Measurements from ENCODE around the gene ERP44.

Gene ERP44

DNA sequence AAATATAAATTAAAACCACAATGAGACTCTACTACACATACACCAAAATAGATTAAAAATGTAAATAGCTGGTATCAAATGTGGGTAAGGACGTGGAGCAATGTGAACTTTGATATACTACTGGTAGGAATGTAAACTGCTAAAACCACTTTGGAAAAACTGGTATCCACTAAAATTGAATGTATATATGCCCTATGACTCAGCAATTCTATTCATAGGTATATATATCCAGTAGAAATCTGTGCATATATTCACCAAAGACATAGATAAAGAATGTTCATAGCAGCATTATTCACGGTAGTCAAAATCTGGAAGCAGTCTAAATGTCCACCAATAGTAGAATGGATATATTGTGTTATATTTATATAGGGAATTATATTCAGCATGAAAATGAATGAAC, 85.2 kb downstream of the ERP44 start:
- Histone ChIP-seq H3K9me3 (ENCODE audit: insufficient read depth, low read length) (no peaks in the 10 kb centered on the region), H4K20me1 (ENCODE audit: low read depth, low read length) (no peaks in the 10 kb centered on the region), H3K79me2 (ENCODE audit: insufficient read depth, low read length) (no peaks in the 10 kb centered on the region), H3K9ac (ENCODE audit: low read length) (no peak overlapping the region), H2AFZ (ENCODE audit: low read depth, low read length, severe bottlenecking) (no peak overlapping the region), H3K27ac (ENCODE audit: low read depth, low read length) (no peak overlapping the region), H3K4me3 (ENCODE audit: insufficient read depth, low read length, poor library complexity, severe bottlenecking) (no peak overlapping the region), H3F3A (ENCODE audit: insufficient read depth) (peaks cover 27% of the 10 kb centered on the region), H3K27me3 (ENCODE audit: low read length) (no peaks in the 10 kb centered on the region), H3K9me2 (replicated peaks; ENCODE audit: insufficient read depth, low read length) (no peaks in the 10 kb centered on the region), H3K4me2 (ENCODE audit: low read depth, low read length, poor library complexity, severe bottlenecking) (no peak overlapping the region), H3K36me3 (ENCODE audit: low read length) (peaks cover 17% of the 10 kb centered on the region; the same call in 1 of the 2 replicates)
- TF ChIP-seq EZH2phosphoT487 (conservative IDR thresholded peaks at IDR 0.05; ENCODE audit: low read length) = no peak
- TF ChIP-seq, protein P1, sequence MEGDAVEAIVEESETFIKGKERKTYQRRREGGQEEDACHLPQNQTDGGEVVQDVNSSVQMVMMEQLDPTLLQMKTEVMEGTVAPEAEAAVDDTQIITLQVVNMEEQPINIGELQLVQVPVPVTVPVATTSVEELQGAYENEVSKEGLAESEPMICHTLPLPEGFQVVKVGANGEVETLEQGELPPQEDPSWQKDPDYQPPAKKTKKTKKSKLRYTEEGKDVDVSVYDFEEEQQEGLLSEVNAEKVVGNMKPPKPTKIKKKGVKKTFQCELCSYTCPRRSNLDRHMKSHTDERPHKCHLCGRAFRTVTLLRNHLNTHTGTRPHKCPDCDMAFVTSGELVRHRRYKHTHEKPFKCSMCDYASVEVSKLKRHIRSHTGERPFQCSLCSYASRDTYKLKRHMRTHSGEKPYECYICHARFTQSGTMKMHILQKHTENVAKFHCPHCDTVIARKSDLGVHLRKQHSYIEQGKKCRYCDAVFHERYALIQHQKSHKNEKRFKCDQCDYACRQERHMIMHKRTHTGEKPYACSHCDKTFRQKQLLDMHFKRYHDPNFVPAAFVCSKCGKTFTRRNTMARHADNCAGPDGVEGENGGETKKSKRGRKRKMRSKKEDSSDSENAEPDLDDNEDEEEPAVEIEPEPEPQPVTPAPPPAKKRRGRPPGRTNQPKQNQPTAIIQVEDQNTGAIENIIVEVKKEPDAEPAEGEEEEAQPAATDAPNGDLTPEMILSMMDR (IDR thresholded peaks at IDR 0.05; ENCODE audit: insufficient read depth, low read length, poor library complexity, severe bottlenecking) = no peak

DNA sequence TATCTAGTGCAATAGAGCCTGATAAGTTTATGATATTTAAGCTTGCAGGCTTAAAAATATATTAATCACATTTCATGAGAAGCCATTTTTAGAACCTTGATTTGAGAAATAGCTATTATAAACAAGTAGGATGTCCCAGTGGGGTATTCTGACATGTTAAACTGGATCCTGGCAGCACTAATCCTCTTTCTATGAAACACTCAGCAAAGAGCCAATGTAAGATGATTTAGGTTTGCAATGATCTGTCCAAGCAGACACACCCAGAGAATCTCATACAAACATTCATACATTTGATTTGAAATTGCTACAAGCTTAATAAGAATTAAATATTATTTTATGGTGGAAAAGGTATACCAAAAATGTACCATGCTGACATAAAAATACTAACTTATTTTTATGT, 86.5 kb downstream of the ERP44 start:
- Histone ChIP-seq H3K9ac (ENCODE audit: low read length) (no peak overlapping the region), H3F3A (ENCODE audit: insufficient read depth) (peaks cover 27% of the 10 kb centered on the region), H3K27me3 (ENCODE audit: low read length) (no peaks in the 10 kb centered on the region), H3K9me2 (replicated peaks; ENCODE audit: insufficient read depth, low read length) (no peaks in the 10 kb centered on the region), H3K36me3 (ENCODE audit: low read length) (peaks cover 4% of the 10 kb centered on the region; the same call in 1 of the 2 replicates), H3K4me3 (ENCODE audit: insufficient read depth, low read length, poor library complexity, severe bottlenecking) (no peak overlapping the region), H3K79me2 (ENCODE audit: insufficient read depth, low read length) (no peaks in the 10 kb centered on the region), H3K4me2 (ENCODE audit: low read depth, low read length, poor library complexity, severe bottlenecking) (no peak overlapping the region), H3K9me3 (ENCODE audit: insufficient read depth, low read length) (no peaks in the 10 kb centered on the region), H2AFZ (ENCODE audit: low read depth, low read length, severe bottlenecking) (no peak overlapping the region), H4K20me1 (ENCODE audit: low read depth, low read length) (no peaks in the 10 kb centered on the region), H3K27ac (ENCODE audit: low read depth, low read length) (no peak overlapping the region)
- no peak for TF ChIP-seq EZH2phosphoT487 (conservative IDR thresholded peaks at IDR 0.05; ENCODE audit: low read length)
- TF ChIP-seq, protein P1 (IDR thresholded peaks at IDR 0.05; ENCODE audit: insufficient read depth, low read length, poor library complexity, severe bottlenecking) = no peak

DNA sequence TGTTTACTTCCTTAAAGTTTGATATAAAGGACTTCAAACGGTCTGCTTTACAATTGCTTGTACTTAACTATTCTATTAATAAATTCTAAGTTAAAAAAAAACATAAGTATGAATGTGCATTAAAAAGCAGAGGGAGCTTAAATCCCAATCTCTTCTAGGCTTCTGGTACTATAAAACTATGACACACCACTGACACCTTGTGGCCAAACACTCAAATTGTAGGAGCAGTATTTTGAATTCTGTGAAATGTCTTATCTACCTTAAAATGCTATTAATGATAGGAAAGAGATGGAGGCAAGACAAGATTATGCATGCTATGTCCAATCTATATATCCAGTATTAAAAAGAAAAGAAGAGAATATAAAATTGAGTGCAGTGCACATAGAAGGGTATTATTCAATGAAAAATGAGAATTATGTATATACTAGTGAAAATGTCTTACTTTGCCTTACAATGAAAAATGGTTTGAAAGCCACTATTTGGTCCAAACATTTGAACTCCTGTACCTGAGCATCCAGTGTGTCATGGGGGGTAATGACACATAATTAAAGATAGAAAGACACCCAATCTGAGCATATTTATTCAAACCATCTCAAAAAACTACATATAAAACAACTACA, 87.6 kb downstream of the ERP44 start:
- TF ChIP-seq EZH2phosphoT487 (conservative IDR thresholded peaks at IDR 0.05; ENCODE audit: low read length) = no peak
- TF ChIP-seq, protein P1 (IDR thresholded peaks at IDR 0.05; ENCODE audit: insufficient read depth, low read length, poor library complexity, severe bottlenecking) = peak; percentile 76
- Histone ChIP-seq H3K9me3 (ENCODE audit: insufficient read depth, low read length) (no peaks in the 10 kb centered on the region), H3K79me2 (ENCODE audit: insufficient read depth, low read length) (no peaks in the 10 kb centered on the region), H3F3A (ENCODE audit: insufficient read depth) (peaks cover 20% of the 10 kb centered on the region), H3K9ac (ENCODE audit: low read length) (no peak overlapping the region), H3K36me3 (ENCODE audit: low read length) (peaks cover 11% of the 10 kb centered on the region), H3K27ac (ENCODE audit: low read depth, low read length) (no peak overlapping the region), H3K4me2 (ENCODE audit: low read depth, low read length, poor library complexity, severe bottlenecking) (no peak overlapping the region), H3K9me2 (replicated peaks; ENCODE audit: insufficient read depth, low read length) (no peaks in the 10 kb centered on the region), H4K20me1 (ENCODE audit: low read depth, low read length) (no peaks in the 10 kb centered on the region), H2AFZ (ENCODE audit: low read depth, low read length, severe bottlenecking) (no peak overlapping the region), H3K27me3 (ENCODE audit: low read length) (no peaks in the 10 kb centered on the region), H3K4me3 (ENCODE audit: insufficient read depth, low read length, poor library complexity, severe bottlenecking) (no peak overlapping the region)
